Activated CD4-positive, alpha-beta T cell treated with anti-CD3 and anti-CD28 coated beads, Interleukin-10, Interleukin-2, amounts not matched to agents 100 ng/mL and 50 ng/mL, durations not matched to agents 16 hours and 8 hours (primary cell): ENCODE measurements around the gene ERMAP.
"Not testable (repeated sequence)": the region's sequence is repeated elsewhere in the genome, so short reads cannot be mapped to it uniquely, and the experiment has no call there.

Experiments
- DNase-seq: peaks from one replicate; pipeline ENCODE4 v3.0.0-alpha.2; 2020

The ERMAP gene

GRCh38 chr1:42846257-42847110 lies 29.6 kb downstream of the ERMAP start, which contains the start of gene ZNF691:
Gene ZNF691, plus strand, starts transcription at chr1:42846613. Its CDS starts 3,046 bp downstream, at chr1:42849659.
- DNase-seq: peak; percentile 97

DNA sequence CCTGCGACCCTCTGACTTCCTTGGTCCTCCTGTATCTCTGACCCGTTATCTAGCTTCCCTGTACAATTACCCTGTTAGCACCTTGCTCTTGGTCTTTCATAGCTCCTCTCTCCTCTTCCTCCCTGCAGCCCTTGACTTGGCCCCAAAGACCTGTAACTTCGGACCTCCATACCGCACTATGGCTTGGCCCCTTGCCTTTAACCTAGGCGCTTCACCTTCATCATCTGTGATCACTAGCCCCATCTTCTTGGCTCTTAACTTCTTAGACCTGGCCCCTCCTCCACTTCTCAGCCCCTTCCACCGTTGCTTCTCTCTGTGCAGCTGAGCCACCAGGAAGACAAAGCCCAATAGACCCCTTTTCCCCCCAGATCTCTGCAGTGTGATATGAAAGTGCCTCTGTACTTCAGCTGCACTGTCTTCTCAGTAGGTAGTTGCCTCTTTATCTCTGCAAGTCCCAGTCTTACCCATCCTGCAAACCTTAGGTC lies 30.2 kb downstream of the ERMAP start:
- peak; percentile 30 for DNase-seq

DNA sequence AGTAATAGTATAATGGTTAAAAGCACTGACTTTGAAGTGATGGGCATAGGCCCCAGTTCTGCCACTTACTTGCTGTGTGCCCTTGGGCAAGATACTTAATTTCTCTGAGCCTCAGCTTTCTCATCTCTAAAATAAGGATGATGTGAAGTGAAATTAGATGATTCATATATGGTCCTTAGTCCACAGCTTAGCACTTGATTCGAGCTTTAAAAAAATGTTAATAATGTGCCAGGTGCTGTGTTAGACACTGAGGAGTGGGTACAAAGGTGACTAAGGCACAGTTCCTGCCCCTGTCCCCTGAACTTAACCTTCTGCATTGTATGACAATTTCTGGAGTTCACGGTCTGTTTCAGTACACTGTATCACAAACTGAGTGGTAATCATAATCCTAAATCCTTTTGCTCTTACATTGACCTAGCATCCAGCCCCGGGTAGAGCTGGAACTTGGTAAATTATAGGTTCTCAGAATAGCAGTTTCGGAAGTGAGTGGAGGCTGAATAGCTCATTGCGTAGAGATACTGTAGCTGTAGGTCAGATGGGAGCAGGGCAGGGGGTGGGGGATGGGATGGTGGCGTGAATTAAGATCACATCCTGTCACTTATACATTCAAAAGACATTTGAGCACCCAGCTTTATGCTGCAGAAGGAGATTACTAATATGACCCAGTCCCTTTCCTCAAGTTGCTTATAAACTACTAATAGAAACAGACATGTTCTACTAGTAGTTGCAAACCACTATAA lies 31.0 kb downstream of the ERMAP start:
- peak; percentile 82 for DNase-seq

GRCh38 chr1:42848823-42849537 lies 32.1 kb downstream of the ERMAP start:
- no peak for DNase-seq

- no peak for DNase-seq
Measured at GRCh38 chr1:42849944-42850343, 33.0 kb downstream of the ERMAP start.

DNA sequence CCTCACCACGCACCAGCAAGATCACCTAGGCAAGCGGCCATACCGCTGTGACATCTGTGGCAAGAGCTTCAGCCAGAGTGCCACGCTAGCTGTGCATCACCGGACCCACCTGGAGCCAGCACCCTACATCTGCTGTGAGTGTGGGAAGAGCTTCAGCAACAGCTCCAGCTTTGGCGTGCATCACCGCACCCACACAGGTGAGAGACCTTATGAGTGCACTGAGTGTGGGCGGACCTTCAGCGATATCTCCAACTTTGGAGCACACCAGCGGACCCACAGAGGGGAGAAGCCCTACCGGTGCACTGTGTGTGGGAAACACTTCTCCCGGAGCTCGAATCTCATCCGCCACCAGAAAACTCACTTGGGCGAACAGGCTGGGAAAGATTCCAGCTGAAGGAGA lies 34.5 kb downstream of the ERMAP start:
- no peak for DNase-seq

GRCh38 chr1:42851960-42852607 lies 35.2 kb downstream of the ERMAP start:
- DNase-seq: no peak

DNA sequence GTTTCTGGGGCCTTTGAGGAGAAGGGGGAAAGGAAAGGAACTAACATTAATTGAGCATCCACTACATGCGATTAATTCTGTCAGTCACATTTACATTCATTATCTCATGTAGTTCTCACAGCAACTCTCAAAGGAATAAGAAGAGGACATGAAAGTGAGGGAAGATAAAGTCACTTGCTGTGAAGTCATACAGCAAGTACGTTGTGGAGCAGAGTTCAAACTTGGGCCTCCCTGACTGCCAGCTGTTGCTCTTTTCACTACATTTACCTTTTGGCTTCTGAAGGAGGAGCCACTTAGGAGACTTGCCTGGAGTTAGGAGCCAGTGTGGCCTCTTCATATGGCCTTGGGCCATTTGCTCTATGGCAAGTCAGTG lies 35.7 kb downstream of the ERMAP start:
- DNase-seq: no peak

DNA sequence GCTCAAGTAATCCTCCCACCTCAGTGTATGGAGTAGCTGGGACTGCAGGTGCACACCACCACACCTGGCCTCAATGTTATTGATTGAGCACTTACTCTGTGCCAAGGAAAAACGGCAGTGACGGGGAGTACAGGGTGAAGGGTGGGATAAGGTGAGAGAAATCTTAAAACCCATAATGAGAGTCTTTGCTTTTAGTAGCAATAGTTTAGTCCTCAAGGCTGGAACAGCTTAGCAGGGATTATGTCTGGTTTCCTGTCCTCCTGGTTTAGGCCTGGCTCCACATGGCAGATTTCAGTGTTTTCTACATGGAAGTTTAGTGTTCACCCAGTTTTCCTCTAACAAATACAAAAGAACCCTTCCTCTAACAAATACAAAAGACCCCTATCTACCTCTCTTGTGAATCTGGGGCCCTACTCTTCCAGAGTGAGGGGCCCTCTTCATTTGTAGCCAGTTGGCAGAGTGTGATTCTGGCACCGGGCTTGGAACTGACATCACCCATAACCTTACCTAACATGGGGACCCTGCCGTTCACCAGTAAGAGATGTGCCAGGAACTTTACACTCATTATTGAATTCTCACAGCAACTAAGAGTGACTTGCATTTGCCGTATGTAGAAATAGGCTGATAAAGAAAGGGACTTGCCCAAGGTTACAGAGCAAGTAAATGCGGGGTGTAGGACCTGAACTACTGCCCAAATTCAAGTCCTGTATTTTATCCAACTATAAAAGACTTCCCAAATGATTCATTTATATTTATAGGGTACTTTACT lies 36.4 kb downstream of the ERMAP start:
- no peak for DNase-seq

DNA sequence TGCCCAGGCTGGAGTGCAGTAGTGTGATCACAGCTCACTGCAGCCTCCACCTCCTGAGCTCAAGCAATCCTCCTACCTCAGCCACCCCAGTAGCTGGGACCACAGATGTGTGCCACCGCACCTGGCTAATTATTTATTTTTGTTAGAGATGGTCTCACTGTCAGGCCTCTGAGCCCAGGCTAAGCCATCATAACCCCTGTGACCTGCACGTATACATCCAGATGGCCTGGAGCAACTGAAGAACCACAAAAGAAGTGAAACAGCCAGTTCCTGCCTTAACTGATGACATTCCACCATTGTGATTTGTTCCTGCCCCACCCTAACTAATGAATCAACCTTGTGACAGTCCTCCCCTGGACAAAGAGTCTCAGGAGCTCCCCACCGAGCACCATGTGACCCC lies 39.6 kb downstream of the ERMAP start:
- DNase-seq: not testable (repeated sequence)

- DNase-seq: not testable (repeated sequence)
Measured at GRCh38 chr1:42859366-42859765, 42.4 kb downstream of the ERMAP start.

- DNase-seq: no peak
Measured at GRCh38 chr1:42860339-42861013, 43.6 kb downstream of the ERMAP start.

DNA sequence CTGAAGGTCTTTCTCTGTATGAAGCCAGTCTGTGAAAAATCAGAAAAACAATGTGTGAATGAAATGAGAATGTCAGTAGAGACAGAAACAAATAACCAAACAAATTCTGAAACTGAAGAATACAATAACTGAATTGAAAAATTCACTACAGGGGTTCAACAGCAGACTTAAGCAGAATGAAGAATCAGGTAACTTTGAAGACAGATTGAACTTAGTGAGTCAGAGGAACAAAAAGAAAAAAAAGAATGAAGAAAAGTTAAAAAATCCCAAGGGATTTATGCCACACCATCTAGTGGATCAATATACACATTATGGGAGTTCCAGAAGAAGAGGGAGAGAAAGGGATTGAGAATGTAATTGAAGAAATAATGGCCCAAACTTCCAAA lies 44.1 kb downstream of the ERMAP start:
- no peak for DNase-seq

- no peak for DNase-seq
Measured at GRCh38 chr1:42866549-42866948, 49.6 kb downstream of the ERMAP start.

DNA sequence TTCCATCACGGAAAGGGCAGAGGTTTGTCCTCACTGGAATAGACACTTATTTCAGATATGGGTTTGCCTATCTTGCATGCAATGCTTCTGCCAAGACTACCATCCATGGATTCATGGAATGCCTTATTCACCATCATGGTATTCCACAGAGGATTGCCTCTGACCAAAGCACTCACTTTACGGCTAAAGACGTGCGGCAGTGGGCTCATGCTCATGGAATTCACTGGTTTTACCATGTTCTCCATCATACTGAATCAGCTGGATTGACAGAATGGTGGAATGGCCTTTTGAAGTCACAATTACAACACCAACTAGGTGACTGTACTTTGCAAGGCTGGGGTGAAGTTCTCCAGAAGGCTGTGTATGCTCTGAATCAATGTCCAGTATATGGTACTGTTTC lies 51.5 kb downstream of the ERMAP start:
- DNase-seq: not testable (repeated sequence)

DNA sequence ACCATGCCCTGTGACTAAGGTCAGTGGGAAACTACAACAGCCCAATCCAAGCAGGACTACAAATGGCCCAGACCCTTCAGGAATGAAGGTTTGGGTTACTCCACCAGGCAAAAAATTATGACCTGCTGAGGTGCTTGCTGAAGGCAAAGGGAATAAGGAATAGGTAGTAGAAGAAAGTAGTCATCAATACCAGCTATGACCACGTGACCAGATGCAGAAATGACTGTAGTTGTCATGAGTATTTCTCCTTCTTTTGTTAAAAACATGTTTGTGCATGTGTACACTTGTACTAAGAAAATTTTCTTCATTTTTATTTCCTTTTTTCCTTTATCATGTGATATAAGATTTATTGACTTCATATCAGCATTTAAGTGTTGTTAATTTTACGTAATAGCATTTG lies 52.3 kb downstream of the ERMAP start:
- DNase-seq: not testable (repeated sequence)

DNA sequence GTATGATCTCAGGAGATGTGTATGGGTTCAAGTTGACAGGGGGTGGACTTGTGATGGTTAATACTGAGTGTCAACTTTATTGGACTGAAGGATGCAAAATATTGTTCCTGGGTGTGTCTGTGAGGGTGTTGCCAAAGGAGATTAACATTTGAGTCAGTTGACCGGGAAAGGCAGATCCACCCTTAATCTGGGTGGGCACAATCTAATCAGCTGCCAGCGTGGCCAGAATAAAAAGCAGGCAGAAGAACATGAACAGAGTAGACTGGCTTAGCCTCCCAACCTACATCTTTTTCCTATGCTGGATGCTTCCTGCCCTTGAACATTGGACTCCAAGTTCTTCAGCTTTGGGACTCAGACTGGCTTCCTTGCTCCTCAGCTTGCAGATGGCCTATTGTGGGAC lies 52.8 kb downstream of the ERMAP start:
- DNase-seq: not testable (repeated sequence)

GRCh38 chr1:42873108-42873507 lies 56.2 kb downstream of the ERMAP start:
- DNase-seq: not testable (repeated sequence)

- no peak for DNase-seq
Measured at GRCh38 chr1:42873670-42874069, 56.7 kb downstream of the ERMAP start.

DNA sequence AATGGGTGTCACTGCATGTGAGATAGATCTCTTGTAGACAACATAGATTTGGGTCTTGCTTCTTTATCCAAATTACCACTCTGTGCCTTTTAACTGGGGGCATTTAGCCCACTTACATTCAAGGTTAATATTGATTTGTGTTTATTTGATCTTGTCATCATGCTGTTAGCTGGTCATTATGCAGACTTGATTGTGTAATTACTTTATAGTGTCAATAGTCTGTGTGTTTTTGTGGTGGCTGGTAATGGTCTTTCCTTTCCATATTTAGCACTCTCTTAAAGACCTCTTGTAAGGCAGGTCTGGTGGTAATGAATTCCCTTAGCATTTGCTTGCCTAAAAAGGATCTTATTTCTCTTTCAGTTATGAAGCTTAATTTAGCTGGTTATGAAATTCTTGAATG lies 59.1 kb downstream of the ERMAP start:
- DNase-seq: no peak

- DNase-seq: no peak
Measured at GRCh38 chr1:42877380-42877779, 60.5 kb downstream of the ERMAP start.
